ENCODE results near the gene TMEM51. TPM values are rescaled to one million over a fixed set of nuclear protein-coding genes. Genes with fewer than 3 reads are reported as not detected.

TMEM51 gene
- 19.9 and 23.4 TPM in 2 replicates for total RNA-seq (2014; rRNA removed; shearing (Covaris generic))

- DNase-seq (ENCODE audit: low read depth) = peak; percentile 74
These were observed at the start of gene TMEM51 for GRCh38 chr1:15153184-15153841. Gene TMEM51, plus strand, starts transcription at chr1:15153747. Its CDS starts 61,341 bp downstream, at chr1:15215088.

- no peak for DNase-seq (ENCODE audit: low read depth)
These were observed 49.6 kb upstream of the TMEM51 start for GRCh38 chr1:15103906-15104305.

- no peak for DNase-seq (ENCODE audit: low read depth)
These were observed 48.8 kb upstream of the TMEM51 start for GRCh38 chr1:15104768-15105167.

GRCh38 chr1:15106608-15107007, 46.9 kb upstream of the TMEM51 start:
- DNase-seq (ENCODE audit: low read depth) = peak; percentile 21

GRCh38 chr1:15107058-15107687, 46.4 kb upstream of the TMEM51 start:
- DNase-seq (ENCODE audit: low read depth) = no peak

- no peak for DNase-seq (ENCODE audit: low read depth)
These were observed 45.6 kb upstream of the TMEM51 start for GRCh38 chr1:15107911-15108310.

GRCh38 chr1:15110128-15110866, 43.2 kb upstream of the TMEM51 start:
- DNase-seq (ENCODE audit: low read depth) = peak; percentile 8

- no peak for DNase-seq (ENCODE audit: low read depth)
These were observed 42.7 kb upstream of the TMEM51 start for GRCh38 chr1:15110867-15111230.

- DNase-seq (ENCODE audit: low read depth) = no peak
These were observed 40.4 kb upstream of the TMEM51 start for GRCh38 chr1:15113146-15113545.

GRCh38 chr1:15114884-15115283, 38.7 kb upstream of the TMEM51 start:
- no peak for DNase-seq (ENCODE audit: low read depth)

- no peak for DNase-seq (ENCODE audit: low read depth)
These were observed 37.8 kb upstream of the TMEM51 start for GRCh38 chr1:15115542-15116330.

- no peak for DNase-seq (ENCODE audit: low read depth)
These were observed 36.6 kb upstream of the TMEM51 start for GRCh38 chr1:15116966-15117365.

GRCh38 chr1:15117671-15118325, 35.7 kb upstream of the TMEM51 start:
- DNase-seq (ENCODE audit: low read depth) = no peak

GRCh38 chr1:15118579-15118978, 35.0 kb upstream of the TMEM51 start:
- DNase-seq (ENCODE audit: low read depth) = no peak

GRCh38 chr1:15120251-15120945, 33.1 kb upstream of the TMEM51 start:
- DNase-seq (ENCODE audit: low read depth) = no peak

- DNase-seq (ENCODE audit: low read depth) = no peak
These were observed 31.2 kb upstream of the TMEM51 start for GRCh38 chr1:15122331-15122730.

GRCh38 chr1:15123270-15123669, 30.3 kb upstream of the TMEM51 start:
- no peak for DNase-seq (ENCODE audit: low read depth)

GRCh38 chr1:15123925-15124324, 29.6 kb upstream of the TMEM51 start:
- no peak for DNase-seq (ENCODE audit: low read depth)

GRCh38 chr1:15124362-15125100, 29.0 kb upstream of the TMEM51 start:
- DNase-seq (ENCODE audit: low read depth) = no peak

- DNase-seq (ENCODE audit: low read depth) = no peak
These were observed 28.3 kb upstream of the TMEM51 start for GRCh38 chr1:15125101-15125745.

Data from RPMI7951 (cell line).